ENCODE measurements around the gene RMI1.
"Not testable (repeated sequence)": the region's sequence is repeated elsewhere in the genome, so short reads cannot be mapped to it uniquely, and the experiment has no call there.

- TF ChIP-seq CTCF (optimal IDR thresholded peaks at IDR 0.05 in 1 of 3, IDR thresholded peaks at IDR 0.05 in 1 of 3, conservative IDR thresholded peaks at IDR 0.05 in 1 of 3; ENCODE audit: extremely low read depth in 1 of 3, insufficient read depth in 2 of 3, low read length in 3 of 3); EZH2 (IDR thresholded peaks at IDR 0.05; ENCODE audit: low read length): not testable (repeated sequence)
Measured at GRCh38 chr9:84041857-84042256, 61.3 kb downstream of the RMI1 start.

All from keratinocyte (primary cell).